Right forelimb (tissue), 1 donor: ENCODE data around the gene PTCHD1.

Experiments
- DNase-seq: peaks from one replicate; pipeline ENCODE4 v3.0.0-alpha.2; 2018

PTCHD1 gene

DNA sequence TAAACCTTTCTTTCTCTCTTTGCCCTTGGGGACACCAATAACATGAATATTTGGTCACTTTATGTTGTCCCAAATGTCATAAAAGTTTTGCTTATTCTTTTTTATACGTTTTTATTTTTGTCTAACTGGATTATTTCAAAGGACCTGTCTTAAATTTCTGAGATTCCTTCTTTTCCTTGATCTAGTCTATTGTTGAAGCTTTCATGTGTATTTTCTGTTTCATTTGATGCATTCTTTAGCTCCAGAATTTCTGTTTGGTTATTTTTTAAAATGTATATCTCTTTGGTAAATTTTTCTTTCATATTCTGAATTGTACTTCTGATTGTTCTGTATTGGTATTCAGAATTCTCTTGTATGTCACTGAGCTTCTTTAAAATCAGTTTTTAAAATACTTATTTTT lies 88.3 kb downstream of the PTCHD1 start:
- DNase-seq = no peak

DNA sequence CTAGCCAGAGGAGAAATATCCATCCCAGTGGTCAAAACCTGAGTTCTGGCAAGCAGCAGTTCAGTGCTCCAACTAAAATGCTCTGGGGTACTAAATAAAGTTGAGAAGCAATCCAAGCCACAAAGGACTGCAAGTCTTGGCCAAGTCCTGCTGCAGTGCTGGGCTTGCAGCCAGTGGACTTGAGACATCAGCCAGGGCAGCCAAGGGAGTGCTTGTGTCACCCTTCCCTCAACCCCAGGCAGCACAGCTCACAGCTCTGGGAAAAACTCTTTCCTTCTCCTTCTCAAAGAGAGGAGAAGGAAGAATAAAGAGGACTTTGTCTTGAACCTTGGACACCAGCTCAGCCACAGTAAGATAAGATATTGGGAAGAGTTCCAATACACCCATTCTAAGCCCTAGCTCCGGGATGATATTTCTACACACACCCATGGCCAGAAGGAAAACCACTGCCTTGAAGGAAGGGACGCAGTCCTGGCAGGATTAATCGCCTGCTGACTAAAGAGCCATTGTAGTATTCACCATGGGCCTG lies 99.8 kb downstream of the PTCHD1 start:
- peak; percentile 65 for DNase-seq

DNA sequence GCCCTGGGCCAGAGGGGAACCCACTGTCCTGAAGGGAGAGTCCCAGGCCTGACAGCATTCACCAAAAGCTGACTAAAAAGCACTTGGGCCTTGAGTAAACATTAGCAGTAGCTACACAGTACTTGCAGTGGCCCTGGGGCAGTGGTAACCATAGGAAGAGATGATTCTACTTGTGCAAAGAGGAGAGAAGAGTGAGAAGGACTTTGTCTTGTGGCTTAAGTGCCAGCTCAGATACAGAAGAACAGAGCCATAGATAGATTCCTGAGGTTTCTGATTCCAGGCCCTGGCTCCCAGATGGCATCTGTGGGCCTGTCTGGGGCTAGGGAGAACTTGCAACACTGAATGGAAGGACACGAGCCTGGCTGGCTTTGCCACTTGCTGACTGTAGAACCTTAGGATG lies 100.5 kb downstream of the PTCHD1 start:
- no peak for DNase-seq

DNA sequence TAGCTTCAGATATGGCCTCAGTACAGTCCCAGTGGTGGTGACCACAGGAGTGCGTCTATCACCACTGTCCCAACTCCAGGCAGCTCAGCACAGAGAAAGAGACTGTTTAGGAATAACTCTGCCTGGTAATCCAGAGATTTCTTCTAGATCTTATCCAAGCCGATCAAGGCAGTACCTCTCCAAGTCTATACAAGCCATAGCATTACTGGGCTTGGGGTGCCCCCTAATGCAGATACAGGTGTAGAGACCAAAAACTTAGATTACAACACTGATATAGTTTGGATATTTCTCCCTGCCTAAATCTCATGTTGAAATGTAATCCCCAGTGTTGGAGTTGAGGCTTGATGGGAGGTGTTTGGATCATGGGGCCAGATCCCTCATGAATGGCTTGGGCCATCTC lies 100.9 kb downstream of the PTCHD1 start:
- DNase-seq = no peak

DNA sequence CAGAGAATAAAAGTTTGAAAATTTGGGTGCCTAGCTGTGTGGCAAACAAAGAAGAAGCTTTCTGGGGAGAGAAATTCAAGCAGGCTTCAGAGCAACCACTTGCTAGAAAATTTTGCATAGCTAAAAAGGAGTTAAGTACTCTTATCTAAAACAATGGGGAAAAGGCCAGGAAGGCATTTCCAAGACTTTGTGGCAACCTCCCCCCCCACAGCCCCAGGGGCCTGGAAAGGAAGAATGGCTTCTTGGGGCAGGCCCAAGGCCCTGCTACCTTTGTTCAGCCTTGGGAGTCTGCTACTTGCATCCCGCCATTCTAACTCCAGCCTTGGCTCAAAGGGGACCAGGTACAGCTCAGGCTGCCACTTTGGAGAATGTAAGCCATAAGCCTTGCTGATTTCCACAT lies 102.2 kb downstream of the PTCHD1 start:
- DNase-seq = no peak

DNA sequence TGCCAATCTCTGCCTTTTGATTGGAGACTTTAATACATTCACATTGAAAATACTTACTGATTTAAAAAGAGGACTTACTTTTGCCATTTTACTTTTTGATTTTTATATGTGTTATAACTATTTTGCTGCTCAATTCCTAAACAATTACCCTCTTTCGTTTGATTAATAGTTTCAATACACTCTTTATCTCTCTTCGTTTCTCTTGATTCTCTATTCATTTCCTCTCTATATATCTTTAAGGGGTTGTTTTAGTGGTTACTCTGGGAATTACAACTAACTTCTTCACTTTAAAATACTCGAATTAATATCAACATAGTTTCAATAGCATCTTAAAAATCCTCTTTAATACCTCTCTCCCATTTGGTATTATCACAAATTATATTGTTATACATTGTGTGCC lies 116.6 kb downstream of the PTCHD1 start:
- DNase-seq = no peak
